22Rv1 (cell line): Measurements from ENCODE around the gene IQGAP1.
"Not testable (repeated sequence)": the region's sequence is repeated elsewhere in the genome, so short reads cannot be mapped to it uniquely, and the experiment has no call there.

Experiments used
- H3K27ac ChIP-seq: fragments of 450-650 bp; 2 replicates; pipeline ENCODE4 v1.5.1; 2017
- ZFX ChIP-seq: fragments of 450-650 bp; IDR thresholded peaks from 2 replicates; pipeline ENCODE4 v1.6.1; 2017; ENCODE audit warnings: antibody characterized with exemption, borderline replicate concordance
- TF ChIP-seq, protein P1 (sequence below): fragments of 450-650 bp; IDR thresholded peaks from 2 replicates; pipeline ENCODE4 v1.5.1; 2017; ENCODE audit warnings: mild to moderate bottlenecking

Gene IQGAP1

DNA sequence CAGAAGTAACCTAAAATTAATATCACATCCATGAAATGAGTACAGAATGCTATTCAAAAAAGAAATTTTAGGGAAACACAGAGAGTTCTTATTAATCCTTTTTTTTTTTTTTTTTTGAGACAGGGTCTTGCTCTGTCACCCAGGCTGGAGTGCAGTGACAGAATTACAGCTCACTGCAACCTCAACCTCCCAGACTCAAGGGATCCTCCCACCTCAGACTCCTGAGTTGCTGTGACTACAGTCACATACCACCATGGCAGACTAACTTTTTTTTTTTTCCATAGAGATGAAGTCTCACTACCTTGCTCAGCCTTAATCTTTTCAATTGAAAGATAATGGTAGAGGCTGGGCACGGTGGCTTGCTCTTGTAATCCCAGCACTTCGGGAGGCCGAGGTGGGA, 135.3 kb downstream of the IQGAP1 start:
- H3K27ac ChIP-seq, result no peak overlapping the region
- TF ChIP-seq ZFX, result no peak
- TF ChIP-seq, protein P1, sequence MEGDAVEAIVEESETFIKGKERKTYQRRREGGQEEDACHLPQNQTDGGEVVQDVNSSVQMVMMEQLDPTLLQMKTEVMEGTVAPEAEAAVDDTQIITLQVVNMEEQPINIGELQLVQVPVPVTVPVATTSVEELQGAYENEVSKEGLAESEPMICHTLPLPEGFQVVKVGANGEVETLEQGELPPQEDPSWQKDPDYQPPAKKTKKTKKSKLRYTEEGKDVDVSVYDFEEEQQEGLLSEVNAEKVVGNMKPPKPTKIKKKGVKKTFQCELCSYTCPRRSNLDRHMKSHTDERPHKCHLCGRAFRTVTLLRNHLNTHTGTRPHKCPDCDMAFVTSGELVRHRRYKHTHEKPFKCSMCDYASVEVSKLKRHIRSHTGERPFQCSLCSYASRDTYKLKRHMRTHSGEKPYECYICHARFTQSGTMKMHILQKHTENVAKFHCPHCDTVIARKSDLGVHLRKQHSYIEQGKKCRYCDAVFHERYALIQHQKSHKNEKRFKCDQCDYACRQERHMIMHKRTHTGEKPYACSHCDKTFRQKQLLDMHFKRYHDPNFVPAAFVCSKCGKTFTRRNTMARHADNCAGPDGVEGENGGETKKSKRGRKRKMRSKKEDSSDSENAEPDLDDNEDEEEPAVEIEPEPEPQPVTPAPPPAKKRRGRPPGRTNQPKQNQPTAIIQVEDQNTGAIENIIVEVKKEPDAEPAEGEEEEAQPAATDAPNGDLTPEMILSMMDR, result no peak

DNA sequence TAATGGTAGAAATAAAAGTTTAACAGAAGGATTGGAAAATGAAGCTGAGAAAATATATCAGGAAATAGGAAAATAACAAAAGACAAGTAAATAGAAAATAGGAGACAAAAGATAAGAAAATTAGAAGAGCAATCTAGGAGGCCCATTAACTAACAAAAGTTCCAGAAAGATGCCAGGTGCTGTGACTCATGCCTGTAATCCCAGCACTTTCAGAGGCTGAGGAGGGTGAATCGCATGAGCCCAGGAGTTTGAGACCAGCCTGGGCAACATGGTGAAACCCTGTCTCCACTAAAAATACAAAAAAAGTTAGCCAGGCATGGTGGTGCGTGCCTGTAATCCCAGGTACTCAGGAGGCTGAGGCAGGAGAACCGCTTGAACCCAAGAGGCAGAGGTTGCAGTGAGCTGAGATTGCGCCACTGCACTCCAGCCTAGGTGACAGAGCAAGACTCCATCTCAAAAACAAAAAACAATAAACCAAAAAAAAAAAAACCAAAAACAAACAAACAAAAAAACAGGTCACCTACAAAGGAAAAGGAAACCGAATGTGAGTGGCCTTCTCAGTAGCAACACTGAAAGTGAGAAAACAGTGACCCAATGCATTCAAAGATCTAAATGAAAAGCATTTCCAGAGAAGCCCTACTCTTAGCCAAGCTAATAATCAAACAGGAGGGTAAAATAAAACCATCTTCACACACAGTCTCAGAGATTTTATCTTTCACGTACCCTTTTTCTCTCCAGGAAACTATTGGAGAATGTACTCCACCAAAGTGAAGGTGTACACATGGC, 136.2 kb downstream of the IQGAP1 start:
- H3K27ac ChIP-seq, result not testable (repeated sequence)

DNA sequence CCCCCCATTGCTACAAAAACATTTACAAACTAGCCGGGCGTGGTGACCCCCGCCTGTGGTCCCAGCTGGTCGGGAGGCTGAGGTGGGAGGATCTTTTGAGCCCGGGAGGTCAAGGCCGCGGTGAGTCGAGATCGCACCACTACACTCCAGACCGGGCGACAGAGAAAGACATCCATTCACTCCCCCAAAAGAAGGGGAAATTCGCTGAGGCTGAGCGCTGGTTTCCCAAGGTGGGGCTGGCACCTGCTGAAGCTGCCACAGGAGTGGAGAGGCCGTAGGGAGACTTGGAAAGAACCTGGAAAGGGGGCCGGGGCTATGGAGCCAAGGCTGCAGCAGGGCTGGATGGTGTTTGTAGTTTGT, 140.9 kb downstream of the IQGAP1 start:
- peak overlapping the region; percentile 67 for H3K27ac ChIP-seq
- TF ChIP-seq, protein P1, result no peak
- TF ChIP-seq ZFX, result no peak

DNA sequence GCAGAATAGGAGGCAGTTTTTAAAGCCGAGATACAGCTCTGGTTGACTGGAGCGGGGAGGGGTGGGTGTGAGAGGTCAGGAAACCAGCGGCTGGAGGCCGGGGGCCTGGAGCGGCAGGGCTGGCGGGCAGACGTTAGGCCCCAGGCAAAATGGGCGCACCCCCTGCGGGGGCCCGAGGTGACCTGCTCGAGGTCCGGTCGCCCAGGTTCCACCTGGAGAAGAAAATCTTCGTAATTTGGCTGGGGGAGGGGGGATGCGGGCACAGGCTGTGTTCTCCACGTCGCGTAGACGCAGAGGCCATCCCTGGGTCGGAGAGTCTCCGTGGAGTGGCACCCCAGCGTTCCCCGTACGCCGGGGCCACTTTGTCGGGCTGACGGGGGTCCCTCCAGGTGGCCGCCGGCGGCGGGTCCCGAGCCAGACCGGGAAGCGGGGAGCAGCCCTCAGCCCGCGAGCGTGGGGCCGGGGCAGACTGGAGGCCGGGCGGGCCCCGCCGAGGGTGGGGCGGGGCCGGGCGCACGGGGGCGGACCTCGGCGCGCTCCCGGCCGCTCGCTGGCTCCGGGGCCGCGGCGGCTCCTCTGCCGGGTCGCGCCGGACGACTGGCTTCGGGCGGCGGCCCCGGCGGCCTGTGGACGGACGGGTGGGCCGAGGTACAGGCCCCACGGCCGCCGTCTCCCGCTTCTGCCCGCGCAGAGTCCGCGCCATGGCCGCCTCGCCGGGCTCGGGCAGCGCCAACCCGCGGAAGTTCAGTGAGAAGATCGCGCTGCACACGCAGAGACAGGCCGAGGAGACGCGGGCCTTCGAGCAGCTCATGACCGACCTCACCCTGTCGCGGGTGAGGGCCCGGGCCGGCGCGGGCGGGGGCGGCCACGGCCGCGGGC, 141.6 kb downstream of the IQGAP1 start, which contains the start of gene CRTC3:
Gene CRTC3 (plus strand): TSS at position 553 of the 879 bp plus-strand sequence. CDS start 149 bp downstream, at position 702.
- TF ChIP-seq, protein P1, result peak; percentile 45
- TF ChIP-seq ZFX, result no peak
- peak within 1 kb of the TSS; percentile 67 for H3K27ac ChIP-seq

DNA sequence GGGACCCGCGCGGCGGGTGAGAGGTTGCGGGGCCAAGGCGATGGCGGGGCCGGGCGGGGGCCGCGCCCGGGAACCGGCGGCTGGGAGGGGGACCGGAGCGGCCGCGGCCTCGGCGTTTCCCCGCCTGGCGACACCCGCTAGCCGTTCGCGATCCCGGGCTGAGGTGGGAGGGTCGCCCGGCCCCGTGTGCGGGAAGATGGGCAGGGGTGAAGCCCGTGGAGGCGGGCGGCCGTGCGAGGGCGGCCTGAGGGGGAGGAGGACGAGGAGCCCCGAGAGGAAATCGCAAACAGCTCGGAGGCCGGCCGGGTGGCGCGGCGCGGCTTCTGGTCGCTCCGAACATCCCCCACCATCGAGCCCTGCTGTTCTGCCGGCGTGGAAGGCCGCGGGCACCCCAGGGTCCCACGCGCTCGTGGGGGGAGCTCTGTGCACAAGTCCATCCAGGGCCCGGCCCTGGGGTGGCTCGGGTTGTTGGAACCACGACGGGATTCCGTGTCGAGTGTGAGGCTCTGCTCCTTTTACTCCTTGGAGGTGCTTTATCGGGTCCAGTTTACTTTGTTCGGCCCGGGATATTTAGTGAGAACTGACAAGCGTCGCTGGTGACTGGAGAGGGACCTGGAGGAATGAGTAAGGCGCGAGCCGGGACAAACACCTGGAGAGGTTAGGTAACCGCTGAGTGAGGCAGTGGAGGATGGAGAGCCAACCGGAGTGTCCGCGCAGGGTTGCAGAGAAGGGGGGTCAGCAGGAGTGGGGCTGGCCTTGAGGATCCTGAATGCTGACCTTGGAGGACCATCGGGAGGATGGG, 142.4 kb downstream of the IQGAP1 start:
- H3K27ac ChIP-seq, result peak overlapping the region; percentile 67
- TF ChIP-seq, protein P1, result no peak
- TF ChIP-seq ZFX, result no peak

DNA sequence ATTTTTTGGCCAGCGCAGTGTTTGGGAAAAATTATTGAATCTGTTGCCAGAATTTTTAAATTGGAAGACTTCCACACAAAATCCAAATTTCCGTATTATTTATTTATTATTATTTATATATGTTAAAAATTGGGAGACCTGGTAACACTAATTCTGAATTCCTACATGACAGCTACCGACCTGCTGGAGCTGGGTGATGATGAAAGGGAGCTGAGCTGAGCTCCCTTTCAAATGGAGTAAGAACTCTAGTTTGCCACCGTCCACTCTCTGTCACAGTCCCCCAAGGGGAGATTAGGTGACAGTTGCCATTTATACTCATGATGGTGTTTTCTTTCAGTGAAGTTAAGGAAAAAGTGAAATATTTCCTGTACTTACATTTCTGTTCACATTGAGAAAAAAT, 143.1 kb downstream of the IQGAP1 start:
- TF ChIP-seq ZFX, result no peak
- TF ChIP-seq, protein P1, result no peak
- no peak overlapping the region for H3K27ac ChIP-seq

DNA sequence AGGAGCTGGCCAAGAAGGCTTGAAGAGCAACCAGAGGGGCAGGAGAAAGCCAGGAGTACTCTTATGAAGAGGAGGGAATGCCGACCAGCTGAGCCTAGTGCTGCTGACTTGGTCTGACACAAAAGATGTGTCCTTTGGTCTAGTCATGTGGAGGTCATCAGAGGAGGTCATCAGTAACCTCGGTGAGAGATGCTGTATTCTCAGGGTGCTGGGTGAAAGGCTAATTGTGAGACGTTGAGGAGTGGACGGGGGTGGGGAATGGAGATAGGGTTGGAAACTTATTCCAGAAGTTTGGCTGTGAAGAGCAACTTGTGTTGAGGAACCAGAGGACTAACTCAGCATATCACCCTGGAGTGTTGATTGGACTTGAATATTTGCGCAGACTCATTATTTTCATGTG, 147.2 kb downstream of the IQGAP1 start:
- TF ChIP-seq, protein P1, result no peak
- no peak for TF ChIP-seq ZFX
- no peak overlapping the region for H3K27ac ChIP-seq
